HEK293T (cell line): ENCODE data around the gene RALB.

Experiments
- ELF4 ChIP-seq: fragments of 450-650 bp; IDR thresholded peaks from 2 replicates; pipeline ENCODE4 v1.6.1; 2017; ENCODE audit warnings: antibody characterized with exemption
- FOXM1 ChIP-seq: fragments of 450-650 bp; IDR thresholded peaks from 2 replicates; pipeline ENCODE4 v1.6.1; 2017; ENCODE audit warnings: mild to moderate bottlenecking, borderline replicate concordance
- LEF1 ChIP-seq: fragments of 450-650 bp; IDR thresholded peaks from 2 replicates; pipeline ENCODE4 v1.6.1; 2017; ENCODE audit warnings: mild to moderate bottlenecking, borderline replicate concordance
- SP1 ChIP-seq: fragments of 450-650 bp; IDR thresholded peaks from 2 replicates; pipeline ENCODE4 v1.6.1; 2017
- SUZ12 ChIP-seq: fragments of 450-650 bp; IDR thresholded peaks from 2 replicates; pipeline ENCODE4 v1.6.1; 2016; ENCODE audit warnings: mild to moderate bottlenecking
- TARDBP ChIP-seq: fragments of 450-650 bp; IDR thresholded peaks from 2 replicates; pipeline ENCODE4 v1.6.1; 2016
- ZNF384 ChIP-seq: fragments of 450-650 bp; IDR thresholded peaks from 2 replicates; pipeline ENCODE4 v1.6.1; 2016

DNA sequence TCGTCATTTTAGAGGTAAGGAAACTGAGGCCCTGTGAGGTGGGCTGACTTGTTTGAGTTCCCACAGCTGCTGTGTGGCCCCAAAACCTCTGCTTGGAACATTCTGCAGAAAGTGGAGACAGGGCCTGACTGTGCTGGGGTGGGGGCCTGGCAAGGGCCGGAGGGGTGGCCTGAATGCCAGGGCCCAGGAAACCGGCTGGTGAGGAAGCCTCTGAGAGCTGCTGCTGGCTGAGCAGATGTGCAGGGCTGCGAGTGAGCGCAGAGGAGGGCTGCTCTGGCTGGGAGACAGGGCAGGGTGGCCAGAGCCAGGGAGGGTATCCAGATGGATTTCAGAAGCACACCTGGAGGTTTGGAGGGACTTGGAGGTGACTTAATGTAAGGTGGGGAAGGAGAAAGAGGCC lies 63.4 kb downstream of the RALB start:
- TF ChIP-seq ELF4 (no peak), TARDBP (no peak), ZNF384 (no peak), LEF1 (no peak), SUZ12 (no peak), FOXM1 (no peak), SP1 (no peak)
